HCEC 1CT (cell line): Measurements from ENCODE around the gene LMTK3.

Source experiments
- DNase-seq: peaks from one replicate; pipeline ENCODE4 v3.0.0-alpha.2; 2017

Gene LMTK3

GRCh38 chr19:48443731-48444128 is 67.9 kb downstream of the LMTK3 start:
- no peak for DNase-seq

- DNase-seq: no peak
Observed at GRCh38 chr19:48443256-48443655, 68.4 kb downstream of the LMTK3 start.

DNA sequence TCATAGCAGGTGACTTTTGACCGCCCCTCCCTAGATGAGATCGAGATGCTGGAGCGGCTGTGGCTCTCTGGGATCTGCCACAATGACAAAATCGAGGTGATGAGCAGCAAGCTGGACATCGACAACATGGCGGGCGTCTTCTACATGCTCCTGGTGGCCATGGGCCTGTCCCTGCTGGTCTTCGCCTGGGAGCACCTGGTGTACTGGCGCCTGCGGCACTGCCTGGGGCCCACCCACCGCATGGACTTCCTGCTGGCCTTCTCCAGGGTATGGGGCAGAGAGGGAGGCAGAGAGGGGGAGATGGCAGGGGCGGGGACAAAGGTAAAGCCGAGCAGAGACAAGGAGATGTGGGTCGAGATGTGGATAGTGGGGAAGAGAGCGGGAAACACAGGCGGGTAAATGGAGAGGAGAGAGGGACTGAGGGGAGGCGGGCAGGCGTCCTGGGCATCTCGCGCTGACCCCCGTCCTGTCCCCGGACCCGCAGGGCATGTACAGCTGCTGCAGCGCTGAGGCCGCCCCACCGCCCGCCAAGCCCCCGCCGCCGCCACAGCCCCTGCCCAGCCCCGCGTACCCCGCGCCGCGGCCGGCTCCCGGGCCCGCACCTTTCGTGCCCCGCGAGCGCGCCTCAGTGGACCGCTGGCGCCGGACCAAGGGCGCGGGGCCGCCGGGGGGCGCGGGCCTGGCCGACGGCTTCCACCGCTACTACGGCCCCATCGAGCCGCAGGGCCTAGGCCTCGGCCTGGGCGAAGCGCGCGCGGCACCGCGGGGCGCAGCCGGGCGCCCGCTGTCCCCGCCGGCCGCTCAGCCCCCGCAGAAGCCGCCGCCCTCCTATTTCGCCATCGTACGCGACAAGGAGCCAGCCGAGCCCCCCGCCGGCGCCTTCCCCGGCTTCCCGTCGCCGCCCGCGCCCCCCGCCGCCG is 69.3 kb downstream of the LMTK3 start:
- DNase-seq: no peak

- DNase-seq: no peak
Observed at GRCh38 chr19:48441360-48442050, 70.1 kb downstream of the LMTK3 start.

- no peak for DNase-seq
Observed at GRCh38 chr19:48436586-48436985, 75.0 kb downstream of the LMTK3 start.
